ENCODE data around the gene CNIH4. TPM values are rescaled to one million over a fixed set of nuclear protein-coding genes. Genes with fewer than 3 reads are reported as not detected.

CNIH4 gene
- total RNA-seq, 1 donor from 2014 or later = 21.0 TPM

DNA sequence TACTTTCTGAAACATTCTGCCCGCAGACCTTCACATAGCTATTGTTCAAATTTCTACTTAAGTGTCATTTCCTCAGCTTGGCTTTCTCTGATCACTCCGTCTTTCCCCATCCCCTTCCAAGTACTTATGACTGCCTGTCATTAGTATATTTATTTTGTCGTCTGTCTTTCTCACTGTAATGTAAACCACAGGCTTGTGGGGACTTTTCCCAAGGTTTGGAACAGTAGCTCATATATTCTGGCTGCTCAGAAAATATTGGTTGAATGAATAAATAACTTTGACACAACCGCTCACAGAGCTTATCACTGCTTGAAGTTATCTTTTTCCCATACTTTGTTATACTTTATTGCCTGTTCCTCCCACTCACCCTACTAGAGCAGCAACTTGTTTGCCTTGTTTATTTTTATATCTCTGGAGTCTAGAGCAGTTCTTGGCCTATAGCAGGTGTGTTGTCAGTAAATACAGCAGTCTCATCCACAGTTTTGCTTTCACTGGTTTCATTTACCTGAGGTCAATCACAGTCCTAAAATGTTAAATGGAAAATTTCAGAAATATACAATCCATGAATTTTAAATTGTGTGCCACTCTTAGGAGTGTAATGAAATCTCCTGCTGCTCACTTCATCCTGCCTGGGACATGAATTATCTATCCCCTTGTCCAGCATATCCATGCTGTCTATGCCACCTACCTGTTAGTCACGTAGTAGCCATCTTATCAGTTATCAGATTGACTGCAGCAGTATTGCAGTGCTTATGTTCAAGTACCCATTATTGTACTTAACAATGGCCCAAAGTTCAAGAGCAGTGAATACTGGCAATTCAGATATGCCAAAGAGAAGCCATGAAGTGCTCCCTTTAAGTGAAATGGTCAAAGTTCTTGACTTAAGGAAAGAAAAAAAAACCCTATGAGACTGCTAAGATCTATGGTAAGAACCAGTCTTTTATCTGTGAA is 2.4 kb upstream of the CNIH4 start:
- DNase-seq (no peak), ATAC-seq (ENCODE audit: low read depth) (no peak)
- H3K36me3 Mint-ChIP-seq (ENCODE audit: low read depth) = peaks cover 5% of the 10 kb centered on the region
- intact Hi-C loops (cut with micrococcal nuclease) = no loop called here
- ChIA-PET POLR2A (no interaction called here), CTCF (interaction anchor here (1.3 kb wide), 1 partner anchor 238 kb away, joined by 4 read pairs; no protein-coding TSS in a partner anchor)
- peaks cover 23% of the 10 kb centered on the region for H3K4me1 Mint-ChIP-seq
- H3K27me3 Mint-ChIP-seq = no peaks in the 10 kb centered on the region
- H3K9me3 Mint-ChIP-seq = no peaks in the 10 kb centered on the region
- TF ChIP-seq, protein P1, sequence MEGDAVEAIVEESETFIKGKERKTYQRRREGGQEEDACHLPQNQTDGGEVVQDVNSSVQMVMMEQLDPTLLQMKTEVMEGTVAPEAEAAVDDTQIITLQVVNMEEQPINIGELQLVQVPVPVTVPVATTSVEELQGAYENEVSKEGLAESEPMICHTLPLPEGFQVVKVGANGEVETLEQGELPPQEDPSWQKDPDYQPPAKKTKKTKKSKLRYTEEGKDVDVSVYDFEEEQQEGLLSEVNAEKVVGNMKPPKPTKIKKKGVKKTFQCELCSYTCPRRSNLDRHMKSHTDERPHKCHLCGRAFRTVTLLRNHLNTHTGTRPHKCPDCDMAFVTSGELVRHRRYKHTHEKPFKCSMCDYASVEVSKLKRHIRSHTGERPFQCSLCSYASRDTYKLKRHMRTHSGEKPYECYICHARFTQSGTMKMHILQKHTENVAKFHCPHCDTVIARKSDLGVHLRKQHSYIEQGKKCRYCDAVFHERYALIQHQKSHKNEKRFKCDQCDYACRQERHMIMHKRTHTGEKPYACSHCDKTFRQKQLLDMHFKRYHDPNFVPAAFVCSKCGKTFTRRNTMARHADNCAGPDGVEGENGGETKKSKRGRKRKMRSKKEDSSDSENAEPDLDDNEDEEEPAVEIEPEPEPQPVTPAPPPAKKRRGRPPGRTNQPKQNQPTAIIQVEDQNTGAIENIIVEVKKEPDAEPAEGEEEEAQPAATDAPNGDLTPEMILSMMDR (IDR thresholded peaks at IDR 0.05) = no peak
- H3K27ac Mint-ChIP-seq = no peak overlapping the region
- H3K4me3 Mint-ChIP-seq = no peak overlapping the region

DNA sequence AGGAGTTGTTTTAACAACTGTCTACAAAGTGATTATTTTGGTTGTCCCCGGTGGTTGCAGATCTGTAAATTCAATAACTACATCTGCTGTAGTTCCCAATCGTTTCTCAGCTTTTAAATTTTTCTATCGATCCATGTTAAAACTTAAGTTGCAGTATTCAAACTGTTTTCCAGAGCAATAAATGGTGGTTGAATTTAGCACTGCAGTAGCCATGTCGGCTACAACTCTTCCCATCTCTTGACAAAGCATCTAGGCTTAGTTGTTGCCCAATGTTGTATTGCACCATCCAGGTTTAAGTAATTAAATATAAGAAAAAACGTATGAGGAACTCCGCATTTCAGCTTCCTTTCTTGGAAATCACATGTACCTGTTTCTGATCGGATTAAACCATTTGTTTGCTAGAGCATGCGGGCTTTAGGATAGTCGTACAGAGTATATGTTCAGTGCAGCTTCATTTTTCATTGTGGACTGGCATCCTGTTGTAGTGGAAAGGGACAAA is 996 bp downstream of the CNIH4 start:
- Mint-ChIP-seq H3K36me3 (ENCODE audit: low read depth) (peaks cover 9% of the 10 kb centered on the region), H3K27ac (peak overlapping the region; percentile 33), H3K9me3 (no peaks in the 10 kb centered on the region), H3K4me1 (peaks cover 24% of the 10 kb centered on the region), H3K4me3 (peak overlapping the region; percentile 90), H3K27me3 (no peaks in the 10 kb centered on the region)
- DNase-seq (no peak), ATAC-seq (ENCODE audit: low read depth) (no peak)
- CTCF ChIA-PET = no interaction called here
- POLR2A ChIA-PET = no interaction called here
- intact Hi-C loops (cut with micrococcal nuclease) = loop anchor here (2.0 kb wide), 1 partner anchor 365 kb away; no protein-coding TSS in a partner anchor
- TF ChIP-seq, protein P1 (IDR thresholded peaks at IDR 0.05) = no peak

DNA sequence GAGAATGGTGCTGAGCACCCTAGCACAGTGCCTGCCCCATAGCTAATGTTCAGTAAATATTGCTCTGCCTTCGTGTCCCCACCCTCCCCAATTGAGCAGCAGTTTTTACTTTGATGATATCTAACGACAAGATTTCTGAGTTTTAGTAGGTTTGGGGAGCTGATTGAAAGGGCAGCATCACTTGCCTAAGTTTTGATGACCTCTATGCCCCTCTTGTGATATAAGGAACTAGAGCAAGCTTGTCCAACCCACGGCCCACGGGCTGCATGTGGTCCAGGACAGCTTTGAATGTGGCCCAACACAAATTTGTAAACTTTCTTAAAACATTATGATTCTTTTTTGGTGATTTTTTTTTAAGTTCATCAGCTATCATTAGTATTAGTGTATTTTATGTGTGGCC is 1.6 kb downstream of the CNIH4 start:
- peak overlapping the region; percentile 90 for H3K4me3 Mint-ChIP-seq
- ATAC-seq (ENCODE audit: low read depth) (no peak), DNase-seq (no peak)
- POLR2A ChIA-PET = no interaction called here
- H3K27me3 Mint-ChIP-seq = no peaks in the 10 kb centered on the region
- H3K4me1 Mint-ChIP-seq = peaks cover 24% of the 10 kb centered on the region
- CTCF ChIA-PET = no interaction called here
- H3K27ac Mint-ChIP-seq = no peak overlapping the region
- TF ChIP-seq, protein P1 (IDR thresholded peaks at IDR 0.05) = no peak
- intact Hi-C loops (cut with micrococcal nuclease) = no loop called here
- peaks cover 13% of the 10 kb centered on the region for H3K36me3 Mint-ChIP-seq (ENCODE audit: low read depth)
- no peaks in the 10 kb centered on the region for H3K9me3 Mint-ChIP-seq

DNA sequence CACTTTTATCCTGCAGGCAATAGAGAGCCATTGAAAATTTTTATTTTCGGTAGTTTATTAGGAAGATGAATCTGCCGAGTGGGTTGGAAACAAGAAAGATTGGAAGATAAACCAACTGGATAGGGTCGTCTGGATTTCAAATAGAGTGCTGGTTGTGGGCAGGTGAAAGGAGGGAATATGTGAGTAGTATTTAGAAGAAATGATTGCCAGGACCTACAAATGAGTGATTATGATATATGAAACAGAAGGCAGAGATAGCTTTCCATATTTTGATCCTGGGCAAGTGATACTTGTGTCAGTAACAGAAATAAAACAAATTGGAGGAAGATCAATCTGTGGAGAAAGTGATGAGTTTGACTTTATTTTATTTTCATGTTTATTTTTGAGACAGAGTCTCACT is 2.5 kb downstream of the CNIH4 start:
- ATAC-seq (ENCODE audit: low read depth) (no peak), DNase-seq (no peak)
- H3K27ac Mint-ChIP-seq = no peak overlapping the region
- H3K4me1 Mint-ChIP-seq = peaks cover 24% of the 10 kb centered on the region
- ChIA-PET POLR2A (no interaction called here), CTCF (no interaction called here)
- intact Hi-C loops (cut with micrococcal nuclease) = no loop called here
- no peaks in the 10 kb centered on the region for H3K27me3 Mint-ChIP-seq
- TF ChIP-seq, protein P1 (IDR thresholded peaks at IDR 0.05) = no peak
- peaks cover 19% of the 10 kb centered on the region for H3K36me3 Mint-ChIP-seq (ENCODE audit: low read depth)
- no peak overlapping the region for H3K4me3 Mint-ChIP-seq
- no peaks in the 10 kb centered on the region for H3K9me3 Mint-ChIP-seq

DNA sequence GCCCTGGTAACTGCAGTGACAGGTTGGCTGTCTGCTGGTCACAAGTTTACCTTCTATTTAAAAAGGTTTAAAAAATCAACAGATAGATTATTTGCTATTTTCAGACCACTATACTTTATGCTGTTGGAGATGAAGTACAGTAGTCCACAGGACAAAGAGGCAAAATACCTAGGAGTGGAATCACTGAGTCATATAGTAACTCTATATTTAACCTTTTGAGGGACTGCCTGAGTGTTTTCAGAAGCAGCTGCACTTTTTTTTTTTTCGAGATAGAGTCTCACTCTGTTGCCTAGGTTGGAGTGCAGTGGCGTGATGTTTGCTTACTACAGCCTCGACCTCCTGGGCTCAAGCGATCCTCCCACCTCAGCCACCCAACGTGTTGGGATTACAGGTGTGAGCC is 11.7 kb downstream of the CNIH4 start:
- intact Hi-C loops (cut with micrococcal nuclease) = no loop called here
- no peak for DNase-seq
- peaks cover 73% of the 10 kb centered on the region for H3K36me3 Mint-ChIP-seq (ENCODE audit: low read depth)
- H3K4me3 Mint-ChIP-seq = no peak overlapping the region
- no peaks in the 10 kb centered on the region for H3K9me3 Mint-ChIP-seq
- POLR2A ChIA-PET = no interaction called here
- H3K27ac Mint-ChIP-seq = no peak overlapping the region
- H3K4me1 Mint-ChIP-seq = peaks cover 8% of the 10 kb centered on the region
- no peak for ATAC-seq (ENCODE audit: low read depth)
- TF ChIP-seq, protein P1 (IDR thresholded peaks at IDR 0.05) = no peak
- CTCF ChIA-PET = no interaction called here
- no peaks in the 10 kb centered on the region for H3K27me3 Mint-ChIP-seq

All from activated B cell treated with CpG ODN at 0.5 μM for 24 hours (primary cell).